ENCODE data around the gene SAPCD1. TPM values are rescaled to one million over a fixed set of nuclear protein-coding genes. Genes with fewer than 3 reads are reported as not detected.
"Not testable (repeated sequence)": the region's sequence is repeated elsewhere in the genome, so short reads cannot be mapped to it uniquely, and the experiment has no call there.

The SAPCD1 gene
- polyA plus RNA-seq, 1 of the 3 experiments (the other 2 are of a cell fraction): 5.9 TPM

DNA sequence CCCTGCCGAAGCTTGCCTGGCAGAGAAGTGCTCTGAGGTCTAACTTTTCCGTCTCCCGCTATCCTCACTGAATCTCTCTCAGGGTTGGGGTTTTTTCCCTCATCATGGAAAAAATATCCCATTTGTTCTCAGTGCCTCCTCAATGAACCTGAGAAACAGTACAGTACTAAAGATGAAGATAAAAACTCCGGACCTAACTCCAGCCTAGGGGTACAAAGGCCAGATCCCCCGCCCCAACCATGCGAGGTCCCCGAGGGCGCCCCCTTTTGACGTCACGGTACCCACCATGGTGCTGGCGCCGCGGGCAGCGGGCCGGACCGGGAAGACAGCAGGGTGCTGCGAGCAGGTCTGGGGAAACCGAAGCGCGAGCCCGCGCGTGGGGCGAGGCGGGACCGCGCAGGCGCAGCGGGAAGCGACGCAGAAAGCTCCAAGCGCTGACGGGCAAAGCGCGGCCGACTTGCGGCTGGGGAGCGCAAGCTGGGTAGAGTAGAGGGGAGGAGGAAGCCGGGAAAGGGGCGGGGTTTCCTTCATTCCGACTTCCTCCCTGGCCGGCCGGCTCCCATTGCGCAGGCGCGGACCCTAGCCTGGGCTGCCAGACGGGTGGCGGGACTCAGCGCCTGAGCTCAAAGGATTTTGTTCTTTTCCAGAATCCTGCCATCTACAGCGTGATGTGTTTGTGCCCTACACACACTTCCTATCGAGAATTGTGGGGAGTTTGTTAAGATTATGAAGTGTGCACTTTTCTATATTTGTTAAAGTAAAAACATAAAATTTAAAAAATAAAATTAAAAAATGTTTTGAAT lies 44.2 kb downstream of the SAPCD1 start, which contains the start of gene LSM2 (continued):
- peak; percentile 76 for TF ChIP-seq MXI1 (IDR thresholded peaks at IDR 0.05; ENCODE audit: low read depth, low read length)
- no peak for TF ChIP-seq MEF2A (IDR thresholded peaks at IDR 0.05; ENCODE audit: borderline replicate concordance, low read depth)
- TF ChIP-seq, protein P1, sequence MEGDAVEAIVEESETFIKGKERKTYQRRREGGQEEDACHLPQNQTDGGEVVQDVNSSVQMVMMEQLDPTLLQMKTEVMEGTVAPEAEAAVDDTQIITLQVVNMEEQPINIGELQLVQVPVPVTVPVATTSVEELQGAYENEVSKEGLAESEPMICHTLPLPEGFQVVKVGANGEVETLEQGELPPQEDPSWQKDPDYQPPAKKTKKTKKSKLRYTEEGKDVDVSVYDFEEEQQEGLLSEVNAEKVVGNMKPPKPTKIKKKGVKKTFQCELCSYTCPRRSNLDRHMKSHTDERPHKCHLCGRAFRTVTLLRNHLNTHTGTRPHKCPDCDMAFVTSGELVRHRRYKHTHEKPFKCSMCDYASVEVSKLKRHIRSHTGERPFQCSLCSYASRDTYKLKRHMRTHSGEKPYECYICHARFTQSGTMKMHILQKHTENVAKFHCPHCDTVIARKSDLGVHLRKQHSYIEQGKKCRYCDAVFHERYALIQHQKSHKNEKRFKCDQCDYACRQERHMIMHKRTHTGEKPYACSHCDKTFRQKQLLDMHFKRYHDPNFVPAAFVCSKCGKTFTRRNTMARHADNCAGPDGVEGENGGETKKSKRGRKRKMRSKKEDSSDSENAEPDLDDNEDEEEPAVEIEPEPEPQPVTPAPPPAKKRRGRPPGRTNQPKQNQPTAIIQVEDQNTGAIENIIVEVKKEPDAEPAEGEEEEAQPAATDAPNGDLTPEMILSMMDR (IDR thresholded peaks at IDR 0.05): peak; percentile 46
- no peak for TF ChIP-seq RXRA (IDR thresholded peaks at IDR 0.05; ENCODE audit: borderline replicate concordance, low read depth)
- TF ChIP-seq, protein P2, sequence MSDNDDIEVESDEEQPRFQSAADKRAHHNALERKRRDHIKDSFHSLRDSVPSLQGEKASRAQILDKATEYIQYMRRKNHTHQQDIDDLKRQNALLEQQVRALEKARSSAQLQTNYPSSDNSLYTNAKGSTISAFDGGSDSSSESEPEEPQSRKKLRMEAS (IDR thresholded peaks at IDR 0.05; ENCODE audit: low read depth): peak; percentile 79; the same call in 1 of the 2 replicates
- no peak for TF ChIP-seq EP300 (IDR thresholded peaks at IDR 0.05; ENCODE audit: borderline replicate concordance in 1 of 2, low read depth in 1 of 2, low read length in 1 of 2)
- peak; percentile 53; the same call in 1 of the 2 replicates for TF ChIP-seq ELF1 (IDR thresholded peaks at IDR 0.05)
- TF ChIP-seq SMC3 (IDR thresholded peaks at IDR 0.05; ENCODE audit: low read depth, low read length): peak; percentile 11; the same call in 1 of the 2 replicates
- TF ChIP-seq GABPA (IDR thresholded peaks at IDR 0.05; ENCODE audit: low read depth): peak; percentile 46

DNA sequence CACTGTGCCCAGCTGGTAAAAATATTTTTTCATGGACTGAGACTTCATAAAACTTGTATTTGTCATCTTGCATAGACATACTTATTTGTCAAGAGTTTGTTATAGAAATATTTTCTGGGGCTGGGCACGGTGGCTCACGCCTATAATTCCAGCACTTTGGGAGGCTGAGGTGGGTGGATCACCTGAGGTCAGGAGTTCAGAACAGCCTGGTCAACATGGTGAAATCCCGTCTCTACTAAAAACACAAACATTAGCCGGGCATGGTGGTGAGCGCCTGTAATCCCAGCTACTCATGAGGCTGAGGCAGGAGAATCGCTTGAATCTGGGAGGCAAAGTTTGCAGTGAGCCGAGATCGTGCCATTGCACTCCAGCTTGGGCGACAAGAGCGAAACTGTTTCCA lies 46.1 kb downstream of the SAPCD1 start:
- H4K20me1 ChIP-seq (ENCODE audit: insufficient read depth); H2AFZ ChIP-seq (ENCODE audit: low read depth); H3K36me3 ChIP-seq (replicated peaks in 1 of 2; ENCODE audit: control insufficient read depth in 1 of 2, insufficient read depth in 2 of 2, low read length in 1 of 2); H3K27me3 ChIP-seq (ENCODE audit: insufficient read depth); DNase-seq; H3K27ac ChIP-seq (ENCODE audit: low read depth in 2 of 2, low read length in 1 of 2); H3K4me2 ChIP-seq; H3K4me1 ChIP-seq (ENCODE audit: control insufficient read depth in 1 of 2, insufficient read depth in 2 of 2, low read depth in 1 of 2, low read length in 1 of 2); H3K9me3 ChIP-seq; H3K9ac ChIP-seq; H3K9me2 ChIP-seq; H3K4me3 ChIP-seq (ENCODE audit: low read depth in 2 of 2, low read length in 1 of 2): not testable (repeated sequence)
- peaks cover 27% of the 10 kb centered on the region for H3K79me2 ChIP-seq (ENCODE audit: insufficient read depth)
- WGBS (ENCODE audit: low lambda C conversion rate): 94% methylated on average over 10 of the region's 10 CpGs
- H3F3A ChIP-seq (replicated peaks; ENCODE audit: insufficient read depth): peaks cover 11% of the 10 kb centered on the region
- ChIA-PET CTCF (interaction anchor here (3.1 kb wide), 1 partner anchor 79 kb away, joined by 14 read pairs; the partner anchor contains the start of gene DDAH2), POLR2A (interaction anchor here (0.7 to 0.8 kb wide), 2 partner anchors 13 to 81 kb away, joined by 3 to 4 read pairs; partner anchors contain the start of gene VARS1)

DNA sequence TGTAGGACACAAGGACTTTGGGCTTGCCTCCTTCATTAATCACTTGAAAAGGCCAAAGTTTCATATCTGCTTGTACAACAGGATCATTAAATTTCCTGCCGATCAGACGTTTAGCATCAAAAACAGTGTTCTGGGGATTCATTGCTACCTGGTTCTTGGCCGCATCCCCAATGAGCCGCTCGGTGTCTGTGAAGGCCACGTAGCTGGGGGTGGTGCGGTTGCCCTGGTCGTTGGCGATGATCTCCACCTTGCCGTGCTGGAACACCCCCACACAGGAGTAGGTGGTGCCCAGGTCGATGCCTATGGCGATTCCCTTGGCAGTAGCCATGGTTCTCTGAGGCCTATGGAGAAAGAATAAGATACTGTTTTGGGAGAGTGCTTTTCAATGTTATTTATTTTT lies 49.2 kb downstream of the SAPCD1 start:
- POLR2A ChIA-PET: interaction anchor here (0.6 kb wide), 1 partner anchor 319 kb away, joined by 5 read pairs; no protein-coding TSS in a partner anchor
- Histone ChIP-seq H3K36me3 (replicated peaks in 1 of 2; ENCODE audit: control insufficient read depth in 1 of 2, insufficient read depth in 2 of 2, low read length in 1 of 2) (no peaks in the 10 kb centered on the region), H3F3A (replicated peaks; ENCODE audit: insufficient read depth) (peaks cover 19% of the 10 kb centered on the region), H3K27ac (ENCODE audit: low read depth in 2 of 2, low read length in 1 of 2) (no peak overlapping the region), H2AFZ (ENCODE audit: low read depth) (no peak overlapping the region; the same call in 1 of the 2 replicates), H3K9me3 (no peaks in the 10 kb centered on the region), H4K20me1 (ENCODE audit: insufficient read depth) (no peaks in the 10 kb centered on the region), H3K9ac (no peak overlapping the region), H3K27me3 (ENCODE audit: insufficient read depth) (no peaks in the 10 kb centered on the region), H3K79me2 (ENCODE audit: insufficient read depth) (no peaks in the 10 kb centered on the region), H3K4me3 (ENCODE audit: low read depth in 2 of 2, low read length in 1 of 2) (no peak overlapping the region), H3K9me2 (no peaks in the 10 kb centered on the region), H3K4me1 (ENCODE audit: control insufficient read depth in 1 of 2, insufficient read depth in 2 of 2, low read depth in 1 of 2, low read length in 1 of 2) (peaks cover 4 to 6% of the 10 kb centered on the region in 2 experiments; a peak in 2 of 4 replicates), H3K4me2 (no peak overlapping the region)
- no peak for DNase-seq
- CTCF ChIA-PET: interaction anchor here (1.0 to 4.5 kb wide), 4 partner anchors 16 to 266 kb away, joined by 3 to 27 read pairs (median 8); partner anchors contain the start of genes ATP6V1G2 and VARS1
- WGBS (ENCODE audit: low lambda C conversion rate): 94% methylated on average over 12 of the region's 12 CpGs
- TF ChIP-seq FOXM1 (IDR thresholded peaks at IDR 0.05; ENCODE audit: low read depth) (no peak), RFX5 (IDR thresholded peaks at IDR 0.05; ENCODE audit: low read length) (no peak), RCOR1 (IDR thresholded peaks at IDR 0.05; ENCODE audit: low read length) (no peak), TEAD4 (IDR thresholded peaks at IDR 0.05; ENCODE audit: borderline replicate concordance, insufficient read depth) (no peak)
- TF ChIP-seq, protein P3, sequence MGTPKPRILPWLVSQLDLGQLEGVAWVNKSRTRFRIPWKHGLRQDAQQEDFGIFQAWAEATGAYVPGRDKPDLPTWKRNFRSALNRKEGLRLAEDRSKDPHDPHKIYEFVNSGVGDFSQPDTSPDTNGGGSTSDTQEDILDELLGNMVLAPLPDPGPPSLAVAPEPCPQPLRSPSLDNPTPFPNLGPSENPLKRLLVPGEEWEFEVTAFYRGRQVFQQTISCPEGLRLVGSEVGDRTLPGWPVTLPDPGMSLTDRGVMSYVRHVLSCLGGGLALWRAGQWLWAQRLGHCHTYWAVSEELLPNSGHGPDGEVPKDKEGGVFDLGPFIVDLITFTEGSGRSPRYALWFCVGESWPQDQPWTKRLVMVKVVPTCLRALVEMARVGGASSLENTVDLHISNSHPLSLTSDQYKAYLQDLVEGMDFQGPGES (IDR thresholded peaks at IDR 0.05; ENCODE audit: low read depth, low read length): no peak
- TF ChIP-seq, protein P2 (IDR thresholded peaks at IDR 0.05; ENCODE audit: low read depth): no peak
